Spleen (tissue), 3 donors: ENCODE results near the gene MVK.

ENCODE experiments used
- POLR2A ChIP-seq, 3 donors: fragments of 450-650 bp; IDR thresholded peaks; one replicate each; pipeline ENCODE4 v1.5.1; 2017; ENCODE audit warnings: antibody characterized with exemption in 3 of 3, mild to moderate bottlenecking in 1 of 3
- POLR2AphosphoS5 ChIP-seq, 3 donors: sonication (generic); formaldehyde crosslinking; IDR thresholded peaks; one replicate each; pipeline ENCODE4 v1.5.1; 2017; ENCODE audit warnings: antibody characterized with exemption in 3 of 3

DNA sequence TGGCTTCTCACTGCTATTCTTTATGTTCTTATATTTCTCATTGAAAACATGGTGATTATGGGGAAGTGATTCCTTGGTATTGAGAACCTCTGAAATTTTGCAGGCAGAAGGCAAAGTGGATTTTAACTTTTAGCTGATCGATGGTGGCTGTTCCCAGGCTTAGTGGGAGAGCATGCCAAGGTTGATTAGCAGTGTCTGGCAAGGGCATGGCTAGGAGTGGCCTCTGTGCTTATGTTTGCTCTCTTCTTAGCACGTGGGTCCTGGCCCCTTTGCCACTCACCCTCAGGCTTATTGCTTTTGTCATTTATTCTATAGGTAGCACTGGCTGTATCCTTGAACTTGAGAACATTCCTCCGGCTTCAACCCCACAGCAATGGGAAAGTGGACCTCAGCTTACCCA lies 2.1 kb downstream of the MVK start:
- no peak for TF ChIP-seq POLR2AphosphoS5 (IDR thresholded peaks at IDR 0.05)
- no peak for TF ChIP-seq POLR2A (IDR thresholded peaks at IDR 0.05)
